Gastroesophageal sphincter (tissue), 4 donors: ENCODE results near the gene TMEM184A. TPM values are rescaled to one million over a fixed set of nuclear protein-coding genes. Genes with fewer than 3 reads are reported as not detected.
"Not testable (repeated sequence)": the region's sequence is repeated elsewhere in the genome, so short reads cannot be mapped to it uniquely, and the experiment has no call there.

Experiments used
- ATAC-seq: fragments of 150-250 bp; one replicate; pipeline ENCODE4 v1.9.1; 2016; ENCODE audit warnings: mild to moderate bottlenecking, moderate library complexity
- H3K27ac ChIP-seq, 4 donors: fragments of 200-600 bp; sonication (generic) in 3 of 4; 1 replicate in 3 of 4; 2 replicates in 1 of 4; pipeline ENCODE4 v1.5.1; 2016 to 2019
- H3K27me3 ChIP-seq: fragments of 200-600 bp; sonication (generic); one replicate; pipeline ENCODE4 v1.5.1; 2019
- H3K36me3 ChIP-seq, 2 donors: fragments of 200-600 bp; sonication (generic); one replicate each; pipeline ENCODE4 v1.5.1; 2019; ENCODE audit warnings: control low read depth in 1 of 2
- H3K4me1 ChIP-seq, 3 donors: fragments of 200-600 bp; sonication (generic); 1 replicate in 2 of 3; 2 replicates in 1 of 3; pipeline ENCODE4 v1.5.1; 2016 to 2019; ENCODE audit warnings: control low read depth in 2 of 3
- H3K4me3 ChIP-seq, 2 donors: fragments of 200-600 bp; sonication (generic); one replicate each; pipeline ENCODE4 v1.5.1; 2019; ENCODE audit warnings: mild to moderate bottlenecking in 1 of 2, moderate library complexity in 1 of 2
- H3K9me3 ChIP-seq, 3 donors: fragments of 200-600 bp; sonication (generic); one replicate each; pipeline ENCODE4 v1.5.1; 2017 to 2019; ENCODE audit warnings: control low read depth in 2 of 3
- CTCF ChIP-seq, 4 experiments: fragments of 200-600 bp in 2 of 4; fragments of 450-650 bp in 2 of 4; sonication (generic) in 1 of 4; IDR thresholded peaks; one replicate each; pipeline ENCODE4 v1.5.1; 2017 to 2019; ENCODE audit warnings: antibody characterized with exemption in 4 of 4, mild to moderate bottlenecking in 2 of 4, moderate library complexity in 2 of 4
- EP300 ChIP-seq: sonication (generic); formaldehyde crosslinking; IDR thresholded peaks from one replicate; pipeline ENCODE4 v1.6.1; 2017; ENCODE audit warnings: antibody characterized with exemption, mild to moderate bottlenecking
- POLR2A ChIP-seq, 2 donors: fragments of 450-650 bp; IDR thresholded peaks; one replicate each; pipeline ENCODE4 v1.6.1; 2017; ENCODE audit warnings: antibody characterized with exemption in 2 of 2, mild to moderate bottlenecking in 2 of 2, moderate library complexity in 1 of 2
- POLR2AphosphoS5 ChIP-seq: sonication (generic); formaldehyde crosslinking; IDR thresholded peaks from one replicate; pipeline ENCODE4 v1.6.1; 2017; ENCODE audit warnings: antibody characterized with exemption
- WGBS, 2 donors: methylation state at CpG; one replicate each; pipeline ENCODE4 v1.1.5; 2018; ENCODE audit warnings: low coverage in 1 of 2; 5-methylcytosine and 5-hydroxymethylcytosine counted together
- total RNA-seq, 4 donors: library from RNA; depleted of rRNA; stranded (reverse); fragments of >200 nt; gene quantifications; one replicate each; pipeline ENCODE4 v1.1.0, GENCODE V29; 2016

The TMEM184A gene
- total RNA-seq, 4 donors from 2014 or later: 0.15 to 1.5 (median 0.31) TPM; not detected in 1

- H3K4me1 ChIP-seq: peaks cover 0 to 9% (median 0%) of the 10 kb centered on the region in 3 donors
- peaks cover 34% of the 10 kb centered on the region for H3K27me3 ChIP-seq
- 82 to 100% methylated on average over 4 to 5 of the region's 6 CpGs for WGBS, 2 donors
- H3K4me3 ChIP-seq: no peak overlapping the region
- no peaks in the 10 kb centered on the region for H3K36me3 ChIP-seq
- H3K9me3 ChIP-seq: no peaks in the 10 kb centered on the region
- no peak for TF ChIP-seq POLR2A (IDR thresholded peaks at IDR 0.05)
- no peak for TF ChIP-seq EP300
- no peak for TF ChIP-seq POLR2AphosphoS5
- TF ChIP-seq CTCF (IDR thresholded peaks at IDR 0.05): no peak
- ATAC-seq: no peak
- H3K27ac ChIP-seq: no peak overlapping the region
Observed at GRCh38 chr7:1525409-1525808, 30.6 kb downstream of the TMEM184A start.

DNA sequence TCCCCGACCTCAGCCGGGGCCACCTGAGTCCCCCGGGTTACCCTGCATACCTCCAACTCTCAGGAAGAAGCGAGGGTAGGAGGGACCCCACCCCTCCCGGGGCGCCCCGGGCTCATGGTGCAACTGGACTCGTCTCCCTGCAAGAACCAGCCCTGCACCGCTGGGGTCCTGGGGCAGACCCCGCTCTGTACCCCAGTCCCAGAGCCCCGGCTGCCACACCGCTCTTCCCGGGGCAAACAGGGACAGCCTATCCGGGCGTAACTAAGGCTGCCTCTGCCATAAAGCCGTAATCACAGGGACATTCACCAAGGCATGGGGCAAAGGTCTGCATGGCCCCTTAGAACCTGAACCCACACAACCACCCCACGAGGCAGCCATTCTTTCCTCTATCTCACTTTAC is 32.2 kb downstream of the TMEM184A start:
- TF ChIP-seq CTCF (IDR thresholded peaks at IDR 0.05) (no peak), POLR2A (IDR thresholded peaks at IDR 0.05) (no peak), POLR2AphosphoS5 (no peak), EP300 (no peak)
- Histone ChIP-seq H3K36me3 (no peaks in the 10 kb centered on the region), H3K27ac (no peak overlapping the region), H3K9me3 (peaks cover 0 to 11% (median 0%) of the 10 kb centered on the region in 3 donors), H3K27me3 (peaks cover 27% of the 10 kb centered on the region), H3K4me1 (no peaks in the 10 kb centered on the region), H3K4me3 (no peak overlapping the region)
- no peak for ATAC-seq
- 67% methylated on average over 6 of the region's 17 CpGs; no CpG with 5 or more reads in 1 of the 2 donors for WGBS, 2 donors

DNA sequence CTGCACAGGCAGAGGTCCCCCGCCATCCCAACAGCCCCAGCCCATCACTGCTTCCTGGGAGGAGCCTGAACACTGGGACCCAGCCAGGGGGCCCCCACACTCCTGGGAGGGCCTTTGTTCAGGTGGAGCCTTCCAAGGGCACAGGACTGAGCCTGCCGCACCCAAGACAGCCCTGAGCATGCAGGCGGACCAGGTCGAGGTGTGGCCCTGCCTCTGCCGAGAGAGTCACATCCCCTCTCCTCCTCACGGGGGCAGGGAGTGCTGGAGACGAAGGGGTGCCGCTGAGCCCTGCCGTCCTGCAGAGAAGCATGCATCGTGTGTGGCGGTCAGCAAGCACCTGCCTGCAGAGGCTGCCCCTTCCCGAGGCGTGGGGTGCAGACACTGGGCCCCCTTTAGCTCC is 32.8 kb downstream of the TMEM184A start:
- TF ChIP-seq POLR2AphosphoS5 (no peak), POLR2A (IDR thresholded peaks at IDR 0.05) (no peak), EP300 (no peak), CTCF (IDR thresholded peaks at IDR 0.05) (no peak)
- no CpG with 5 or more reads among the region's 13 CpGs for WGBS, 2 donors
- no peak for ATAC-seq
- Histone ChIP-seq H3K27ac (no peak overlapping the region), H3K36me3 (no peaks in the 10 kb centered on the region), H3K4me1 (no peaks in the 10 kb centered on the region), H3K9me3 (peaks cover 0 to 12% (median 0%) of the 10 kb centered on the region in 3 donors), H3K4me3 (no peak overlapping the region), H3K27me3 (peaks cover 25% of the 10 kb centered on the region)

DNA sequence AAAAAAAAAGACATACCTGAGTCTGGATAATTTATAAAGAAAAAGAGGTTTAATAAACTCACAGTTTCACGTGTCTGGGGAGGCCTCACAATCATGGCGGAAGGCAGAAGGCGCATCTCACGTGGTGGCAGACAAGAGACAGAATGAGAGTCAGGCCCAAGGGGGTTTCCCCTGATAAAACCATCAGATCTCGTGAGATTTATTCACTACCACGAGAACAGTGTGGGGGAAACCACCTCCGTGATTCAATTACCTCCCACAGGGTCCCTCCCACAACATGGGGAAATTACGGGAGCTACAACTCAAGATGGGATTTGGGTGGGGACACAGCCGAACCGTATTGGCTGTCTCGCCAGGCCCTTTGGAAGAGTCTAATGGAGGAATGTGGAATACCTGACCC is 34.5 kb downstream of the TMEM184A start:
- Histone ChIP-seq H3K4me1 (no peaks in the 10 kb centered on the region), H3K9me3 (peaks cover 0 to 12% (median 0%) of the 10 kb centered on the region in 3 donors), H3K36me3 (no peaks in the 10 kb centered on the region), H3K4me3 (no peak overlapping the region), H3K27me3 (peaks cover 23% of the 10 kb centered on the region), H3K27ac (no peak overlapping the region)
- 64 to 73% methylated on average over 3 to 9 of the region's 11 CpGs for WGBS, 2 donors
- ATAC-seq: no peak
- TF ChIP-seq POLR2AphosphoS5: no peak
- no peak for TF ChIP-seq EP300

GRCh38 chr7:1520539-1521234 is 35.3 kb downstream of the TMEM184A start:
- ATAC-seq: peak; percentile 52
- Histone ChIP-seq H3K36me3 (no peaks in the 10 kb centered on the region), H3K27ac (no peak overlapping the region), H3K4me3 (no peak overlapping the region), H3K9me3 (peaks cover 0 to 12% (median 0%) of the 10 kb centered on the region in 3 donors), H3K4me1 (no peaks in the 10 kb centered on the region), H3K27me3 (peaks cover 31% of the 10 kb centered on the region)
- WGBS, 2 donors: 46 to 85% methylated on average over 9 to 20 of the region's 27 CpGs
- TF ChIP-seq POLR2AphosphoS5 (no peak), POLR2A (IDR thresholded peaks at IDR 0.05) (no peak), CTCF (IDR thresholded peaks at IDR 0.05) (no peak), EP300 (no peak)

GRCh38 chr7:1519322-1519922 is 36.6 kb downstream of the TMEM184A start:
- not testable (repeated sequence) for H3K27ac ChIP-seq, H3K4me1 ChIP-seq, H3K4me3 ChIP-seq, H3K36me3 ChIP-seq, ATAC-seq
- peaks cover 0 to 12% (median 0%) of the 10 kb centered on the region in 3 donors for H3K9me3 ChIP-seq
- 90 to 91% methylated on average over 11 of the region's 12 CpGs for WGBS, 2 donors
- peaks cover 44% of the 10 kb centered on the region for H3K27me3 ChIP-seq
